ENCODE measurements around the gene TTC38. TPM values are rescaled to one million over a fixed set of nuclear protein-coding genes. Genes with fewer than 3 reads are reported as not detected.

The TTC38 gene
- total RNA-seq, 1 experiment from 2014 or later = 21.8 TPM

DNA sequence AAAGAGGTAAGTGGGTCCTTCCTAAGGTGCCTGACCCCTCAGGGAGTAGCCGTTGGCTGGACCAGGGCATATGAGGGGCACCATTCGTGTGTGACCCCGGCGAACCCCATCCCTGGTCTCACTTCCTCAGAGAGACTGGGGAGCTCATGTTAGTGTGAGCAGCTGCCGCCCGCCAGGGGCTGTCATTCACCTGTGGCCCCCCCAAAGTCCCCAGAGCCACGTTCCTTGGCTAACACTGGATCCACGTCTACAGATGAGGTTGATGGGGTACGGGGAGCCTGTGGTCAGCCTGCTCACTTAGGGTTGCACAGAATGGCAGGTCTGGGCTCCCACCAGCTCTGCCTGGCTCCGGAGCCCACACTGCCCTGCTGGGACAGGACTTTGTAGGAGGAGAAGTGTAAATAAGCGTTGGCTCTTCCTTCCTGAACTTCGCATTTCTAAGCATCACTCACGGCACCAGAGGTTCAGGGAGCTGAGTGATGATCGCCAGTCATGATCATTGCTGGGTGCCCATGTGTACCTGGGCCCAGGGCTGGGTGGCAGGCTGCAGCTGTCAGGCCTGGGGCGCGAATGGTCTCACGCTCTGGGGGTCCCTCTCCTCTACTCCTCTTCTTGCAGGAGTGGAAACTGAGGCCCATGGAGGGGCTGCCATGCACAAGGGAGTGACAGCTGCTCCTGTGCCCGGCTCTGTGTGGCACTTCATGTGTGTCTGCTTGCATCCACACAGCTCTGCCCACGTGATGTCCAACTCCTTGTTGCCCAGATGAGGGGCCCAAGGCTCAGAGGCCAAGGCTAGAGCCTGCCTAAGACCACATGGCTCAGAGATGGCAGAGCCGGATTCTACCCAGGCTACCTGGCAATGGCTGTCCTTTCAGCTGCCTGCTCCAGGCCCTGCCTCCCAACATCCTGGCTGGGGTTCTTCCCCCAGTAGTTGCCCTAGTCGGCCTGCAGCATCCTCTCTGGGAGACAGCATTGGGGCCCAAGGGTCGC lies 11.1 kb downstream of the TTC38 start:
- DNase-seq = no peak
- Histone ChIP-seq H3K4me3 (ENCODE audit: insufficient read depth, low read depth, low read length) (no peak overlapping the region), H3K27me3 (ENCODE audit: control insufficient read depth, insufficient read depth, low read length) (no peaks in the 10 kb centered on the region), H3K36me3 (replicated peaks; ENCODE audit: control insufficient read depth, insufficient read depth, low read length) (peaks cover 13% of the 10 kb centered on the region)

DNA sequence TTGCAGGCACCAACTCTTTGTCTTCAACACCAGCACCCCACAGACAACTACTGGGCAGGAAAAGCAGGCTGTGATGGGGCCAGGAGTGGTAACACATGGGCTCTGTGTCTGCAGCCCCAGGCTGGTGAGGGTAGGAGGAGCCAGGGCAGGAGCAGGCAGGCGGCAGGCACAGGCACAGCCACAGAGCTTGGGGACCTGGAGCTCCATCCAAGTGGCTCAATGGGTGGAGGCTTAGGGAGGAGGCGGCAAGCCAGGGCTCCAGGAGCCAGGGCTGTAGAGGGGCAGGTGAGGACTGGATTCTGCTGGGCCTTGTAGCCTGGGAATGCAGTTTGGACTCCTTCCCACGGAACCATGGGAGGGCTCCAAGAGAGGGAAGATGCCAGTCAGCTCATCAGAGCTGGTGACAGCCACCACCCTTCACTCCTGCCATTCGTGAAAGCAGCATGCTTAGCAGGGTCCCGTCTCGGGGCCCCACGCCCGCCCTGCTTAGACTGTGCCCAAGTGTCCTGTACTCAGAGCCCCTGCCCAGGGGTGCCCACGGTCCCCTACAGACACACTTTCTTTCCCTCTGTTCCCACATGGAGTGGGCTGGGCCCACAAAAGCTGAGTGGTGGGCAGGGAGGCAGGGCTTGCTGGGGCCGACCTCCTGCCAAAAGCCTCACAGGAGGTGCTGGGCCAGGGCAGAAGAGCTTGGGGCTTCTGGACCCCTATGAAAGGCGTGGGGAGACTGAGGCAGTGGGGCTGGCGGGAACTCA lies 12.4 kb downstream of the TTC38 start:
- Histone ChIP-seq H3K4me3 (ENCODE audit: insufficient read depth, low read depth, low read length) (no peak overlapping the region), H3K27me3 (ENCODE audit: control insufficient read depth, insufficient read depth, low read length) (no peaks in the 10 kb centered on the region), H3K36me3 (replicated peaks; ENCODE audit: control insufficient read depth, insufficient read depth, low read length) (peaks cover 16% of the 10 kb centered on the region)
- DNase-seq = peak; percentile 23

DNA sequence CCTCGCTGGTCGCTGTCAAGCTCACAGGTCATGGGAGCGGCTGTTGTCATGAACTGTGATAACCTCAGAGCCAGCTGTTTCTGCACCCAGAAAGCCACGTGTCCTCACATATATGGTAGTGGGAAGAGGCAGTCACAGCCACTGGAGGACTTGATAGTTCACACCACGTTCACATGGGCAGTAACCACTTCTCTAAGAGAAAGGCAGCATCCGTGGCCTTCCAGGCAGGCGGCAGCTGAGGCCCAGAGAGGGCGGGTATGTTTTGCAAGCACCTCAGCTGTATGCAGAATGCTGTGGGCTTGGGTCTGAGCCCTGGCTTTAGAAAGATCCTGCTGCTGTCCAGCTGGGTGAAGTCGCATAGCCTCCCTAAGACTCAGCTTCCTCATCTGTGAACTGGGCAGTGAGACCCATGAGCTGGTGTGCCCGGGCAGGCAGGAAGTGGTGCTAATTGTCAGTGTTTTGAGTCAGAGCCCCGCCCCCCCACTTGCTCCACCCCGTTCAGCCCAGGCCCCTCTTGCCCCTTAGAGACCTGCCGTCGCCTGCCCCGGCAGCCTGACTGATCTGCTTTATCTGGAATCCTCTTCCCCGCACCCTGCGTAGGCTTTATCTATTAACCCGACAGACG lies 13.3 kb downstream of the TTC38 start:
- no peaks in the 10 kb centered on the region for H3K27me3 ChIP-seq (ENCODE audit: control insufficient read depth, insufficient read depth, low read length)
- peaks cover 12% of the 10 kb centered on the region for H3K36me3 ChIP-seq (replicated peaks; ENCODE audit: control insufficient read depth, insufficient read depth, low read length)
- DNase-seq = peak; percentile 43
- no peak overlapping the region for H3K4me3 ChIP-seq (ENCODE audit: insufficient read depth, low read depth, low read length)

DNA sequence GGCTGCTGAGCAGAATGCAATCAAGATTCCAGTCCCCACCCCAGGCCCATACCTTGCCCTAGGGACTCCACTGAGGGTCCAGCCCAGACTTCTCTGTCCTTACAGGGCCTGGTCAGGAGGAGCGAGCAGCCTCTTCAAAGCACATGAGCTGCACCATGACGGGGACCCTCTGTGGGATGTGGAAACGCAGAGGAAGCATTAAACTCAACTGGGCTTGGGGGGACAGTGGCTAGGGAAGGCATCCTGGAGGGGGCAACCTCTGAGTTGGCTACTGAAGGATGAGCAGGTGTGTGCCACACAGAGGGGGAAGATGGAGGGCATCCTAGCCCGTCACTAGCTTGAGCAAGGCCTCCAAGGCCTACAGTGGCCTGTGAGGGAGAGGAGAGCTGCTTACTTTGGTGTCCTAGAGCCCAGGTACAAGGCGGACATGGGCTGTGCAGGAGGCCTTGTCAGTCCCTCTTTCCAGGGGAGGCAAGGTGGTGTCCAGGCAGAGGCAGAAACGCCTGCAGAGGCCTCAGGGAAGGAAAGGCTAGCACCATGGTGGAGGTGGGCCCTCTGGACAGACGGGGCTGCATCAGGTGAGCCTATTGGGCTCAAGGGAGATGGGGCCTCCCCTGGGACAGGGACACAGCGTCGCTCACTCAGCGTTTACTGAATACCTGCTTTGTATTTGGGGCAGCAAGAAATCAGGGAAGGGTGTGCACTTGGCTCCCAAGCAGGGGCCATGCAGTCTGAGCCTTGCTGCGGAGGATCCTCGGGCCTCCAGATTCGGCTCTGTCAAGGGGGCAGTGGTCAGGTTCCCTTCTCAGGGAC lies 14.3 kb downstream of the TTC38 start:
- H3K36me3 ChIP-seq (replicated peaks; ENCODE audit: control insufficient read depth, insufficient read depth, low read length) = peaks cover 10% of the 10 kb centered on the region
- no peak for DNase-seq
- H3K27me3 ChIP-seq (ENCODE audit: control insufficient read depth, insufficient read depth, low read length) = no peaks in the 10 kb centered on the region
- H3K4me3 ChIP-seq (ENCODE audit: insufficient read depth, low read depth, low read length) = no peak overlapping the region

DNA sequence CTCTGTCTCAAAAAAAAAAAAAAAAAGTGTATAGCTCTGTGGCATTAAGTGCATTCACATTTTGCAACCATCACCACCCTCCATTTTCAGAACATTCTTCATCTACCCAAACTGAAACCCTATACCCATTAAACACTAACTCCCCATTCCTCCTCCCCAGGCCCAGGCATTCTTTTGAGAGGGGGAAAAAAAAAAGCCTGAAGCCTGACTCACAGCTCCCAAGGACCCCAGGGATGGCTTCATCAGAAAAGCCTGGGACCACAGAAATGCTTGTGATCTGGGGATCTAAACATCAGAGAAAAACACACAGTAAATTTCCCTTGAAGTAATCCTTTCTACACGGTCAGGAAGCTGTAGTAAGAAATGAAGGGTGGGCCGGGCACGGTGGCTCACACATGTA lies 18.2 kb downstream of the TTC38 start:
- Histone ChIP-seq H3K27me3 (ENCODE audit: control insufficient read depth, insufficient read depth, low read length) (no peaks in the 10 kb centered on the region), H3K4me3 (ENCODE audit: insufficient read depth, low read depth, low read length) (no peak overlapping the region), H3K36me3 (replicated peaks; ENCODE audit: control insufficient read depth, insufficient read depth, low read length) (peaks cover 6% of the 10 kb centered on the region)
- DNase-seq = no peak

DNA sequence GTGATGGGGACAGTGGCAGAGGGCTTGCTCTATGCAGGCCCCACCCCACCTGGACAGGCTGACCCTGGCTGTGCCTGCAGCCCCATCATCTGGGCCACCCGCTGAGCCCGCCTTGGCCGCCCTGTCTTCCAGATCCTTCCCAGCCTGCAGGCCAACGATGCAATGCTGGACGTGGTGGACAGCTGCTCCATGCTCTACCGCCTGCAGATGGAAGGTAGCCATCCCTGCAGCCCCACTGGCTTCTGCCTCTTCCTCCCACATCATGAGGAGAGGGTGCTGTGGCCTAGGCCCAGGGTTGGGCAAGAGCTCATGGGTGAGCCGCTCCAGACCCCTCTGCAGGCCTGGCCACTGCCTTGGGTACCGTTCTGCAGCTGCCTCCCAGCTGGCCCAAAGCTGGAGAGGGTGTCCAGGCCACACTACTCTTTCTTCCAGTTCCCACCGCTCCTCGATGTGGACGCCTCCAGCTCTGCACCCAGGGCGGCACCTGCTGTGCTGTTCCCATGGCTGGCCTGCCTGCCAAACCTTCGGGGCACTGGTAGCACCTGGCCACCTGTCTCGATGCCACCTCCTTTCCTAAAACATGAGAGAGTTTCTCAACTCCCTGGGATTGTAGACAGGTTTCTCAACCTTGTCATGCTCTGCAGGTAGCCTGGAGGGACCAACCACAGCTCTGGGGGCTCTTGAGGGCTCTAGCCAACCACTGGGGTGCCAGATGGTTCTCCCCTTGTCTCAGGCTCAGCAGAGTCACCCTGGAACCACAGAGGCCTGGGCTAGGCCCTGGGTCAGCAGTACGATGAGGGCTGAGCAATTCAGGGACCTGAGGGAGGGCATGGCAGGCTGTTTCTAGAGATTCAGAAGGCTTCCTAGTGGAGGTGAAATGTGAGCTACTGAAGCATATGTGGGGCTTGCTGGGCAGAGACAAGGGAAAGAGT lies 19.4 kb downstream of the TTC38 start:
- Histone ChIP-seq H3K36me3 (replicated peaks; ENCODE audit: control insufficient read depth, insufficient read depth, low read length) (peaks cover 6% of the 10 kb centered on the region), H3K4me3 (ENCODE audit: insufficient read depth, low read depth, low read length) (no peak overlapping the region), H3K27me3 (ENCODE audit: control insufficient read depth, insufficient read depth, low read length) (no peaks in the 10 kb centered on the region)
- DNase-seq = peak; percentile 36

DNA sequence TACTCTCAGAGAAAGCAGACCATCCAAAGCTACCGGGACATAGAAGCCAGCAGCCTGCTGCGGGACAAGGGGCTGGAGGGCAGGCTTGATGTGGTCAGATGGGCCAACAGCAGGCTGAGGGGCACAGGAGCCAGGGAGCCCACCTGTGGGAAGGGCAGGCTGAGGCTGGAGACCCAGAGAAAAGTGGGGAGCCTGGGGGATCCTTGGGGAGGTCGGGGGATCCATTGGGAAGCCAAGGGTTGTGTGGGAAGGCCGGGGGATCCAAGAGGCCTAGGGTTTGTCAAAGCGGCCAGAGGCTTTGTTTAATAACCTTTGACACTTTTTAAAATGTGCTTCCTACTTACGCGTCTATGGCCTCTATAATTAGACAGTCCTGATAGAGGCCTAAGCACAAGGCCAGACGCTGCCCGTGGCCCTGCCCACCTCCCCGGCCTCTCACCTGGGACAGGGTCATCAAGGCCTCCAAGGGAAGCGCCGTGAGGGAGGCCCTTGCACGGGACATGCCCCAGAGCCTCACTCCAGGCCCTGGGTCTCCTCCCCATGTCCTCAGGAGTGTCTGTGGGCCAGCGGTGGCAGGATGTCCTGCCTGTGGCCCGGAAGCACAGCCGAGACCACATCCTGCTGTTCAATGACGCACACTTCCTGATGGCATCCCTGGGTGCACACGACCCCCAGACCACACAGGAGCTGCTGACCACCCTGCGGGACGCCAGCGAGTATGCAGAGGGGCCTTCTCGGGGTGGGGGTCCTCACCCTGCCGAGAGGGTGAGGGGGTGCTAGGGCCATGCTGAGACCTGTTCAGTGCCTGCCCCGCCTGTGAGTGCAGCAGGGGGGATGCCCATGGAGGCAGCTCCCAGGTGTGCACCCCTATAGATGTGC lies 20.3 kb downstream of the TTC38 start:
- Histone ChIP-seq H3K27me3 (ENCODE audit: control insufficient read depth, insufficient read depth, low read length) (no peaks in the 10 kb centered on the region), H3K4me3 (ENCODE audit: insufficient read depth, low read depth, low read length) (no peak overlapping the region), H3K36me3 (replicated peaks; ENCODE audit: control insufficient read depth, insufficient read depth, low read length) (peaks cover 6% of the 10 kb centered on the region)
- DNase-seq = peak; percentile 44

DNA sequence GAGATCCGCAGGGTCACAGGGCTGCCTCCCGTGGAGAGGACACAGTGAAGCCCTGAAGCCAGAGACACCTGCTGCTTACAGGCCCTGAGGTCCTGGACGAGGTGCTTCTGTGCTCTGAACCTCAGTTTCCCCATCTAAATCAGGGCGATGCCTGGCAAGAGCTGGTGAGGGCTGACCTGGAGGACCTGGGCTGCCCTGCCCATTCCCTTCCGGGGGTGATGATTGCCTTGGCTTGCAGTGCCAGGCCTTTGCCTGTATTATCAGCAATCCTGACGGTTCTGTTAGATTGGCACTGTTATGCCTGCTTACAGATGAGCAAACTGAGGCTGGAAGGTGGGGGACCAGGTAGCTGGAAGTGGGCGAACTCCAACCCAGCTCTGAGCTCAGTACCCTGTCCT lies 21.0 kb downstream of the TTC38 start:
- Histone ChIP-seq H3K36me3 (replicated peaks; ENCODE audit: control insufficient read depth, insufficient read depth, low read length) (peaks cover 6% of the 10 kb centered on the region), H3K4me3 (ENCODE audit: insufficient read depth, low read depth, low read length) (no peak overlapping the region), H3K27me3 (ENCODE audit: control insufficient read depth, insufficient read depth, low read length) (no peaks in the 10 kb centered on the region)
- no peak for DNase-seq

DNA sequence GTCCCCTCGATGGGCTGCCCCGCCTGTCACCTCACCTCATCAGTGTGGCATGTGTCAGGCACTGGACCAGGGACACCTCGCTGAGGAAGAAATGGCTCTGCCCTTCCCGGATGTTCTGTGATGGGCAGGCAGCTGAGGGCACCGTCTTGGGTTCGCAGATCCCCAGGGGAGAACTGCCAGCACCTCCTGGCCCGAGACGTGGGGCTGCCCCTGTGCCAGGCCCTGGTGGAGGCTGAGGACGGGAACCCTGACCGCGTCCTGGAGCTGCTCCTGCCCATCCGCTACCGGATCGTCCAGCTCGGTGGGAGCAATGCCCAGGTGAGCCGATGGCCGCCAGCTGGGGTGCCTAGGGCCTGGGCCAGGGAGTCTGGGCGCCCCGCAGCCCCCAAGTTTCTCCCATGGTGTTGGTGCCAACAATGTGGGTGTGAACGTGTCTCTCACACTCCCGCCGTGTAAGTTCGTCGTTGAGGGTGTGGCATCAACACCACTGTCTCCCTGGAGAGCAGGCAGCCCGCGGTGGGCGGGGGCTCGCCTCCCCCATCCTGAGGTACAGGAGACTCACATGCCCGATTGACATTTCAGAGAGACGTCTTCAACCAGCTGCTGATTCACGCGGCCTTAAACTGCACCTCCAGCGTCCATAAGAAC lies 21.6 kb downstream of the TTC38 start:
- Histone ChIP-seq H3K27me3 (ENCODE audit: control insufficient read depth, insufficient read depth, low read length) (no peaks in the 10 kb centered on the region), H3K4me3 (ENCODE audit: insufficient read depth, low read depth, low read length) (no peak overlapping the region), H3K36me3 (replicated peaks; ENCODE audit: control insufficient read depth, insufficient read depth, low read length) (peaks cover 3% of the 10 kb centered on the region)
- DNase-seq = peak; percentile 42

DNA sequence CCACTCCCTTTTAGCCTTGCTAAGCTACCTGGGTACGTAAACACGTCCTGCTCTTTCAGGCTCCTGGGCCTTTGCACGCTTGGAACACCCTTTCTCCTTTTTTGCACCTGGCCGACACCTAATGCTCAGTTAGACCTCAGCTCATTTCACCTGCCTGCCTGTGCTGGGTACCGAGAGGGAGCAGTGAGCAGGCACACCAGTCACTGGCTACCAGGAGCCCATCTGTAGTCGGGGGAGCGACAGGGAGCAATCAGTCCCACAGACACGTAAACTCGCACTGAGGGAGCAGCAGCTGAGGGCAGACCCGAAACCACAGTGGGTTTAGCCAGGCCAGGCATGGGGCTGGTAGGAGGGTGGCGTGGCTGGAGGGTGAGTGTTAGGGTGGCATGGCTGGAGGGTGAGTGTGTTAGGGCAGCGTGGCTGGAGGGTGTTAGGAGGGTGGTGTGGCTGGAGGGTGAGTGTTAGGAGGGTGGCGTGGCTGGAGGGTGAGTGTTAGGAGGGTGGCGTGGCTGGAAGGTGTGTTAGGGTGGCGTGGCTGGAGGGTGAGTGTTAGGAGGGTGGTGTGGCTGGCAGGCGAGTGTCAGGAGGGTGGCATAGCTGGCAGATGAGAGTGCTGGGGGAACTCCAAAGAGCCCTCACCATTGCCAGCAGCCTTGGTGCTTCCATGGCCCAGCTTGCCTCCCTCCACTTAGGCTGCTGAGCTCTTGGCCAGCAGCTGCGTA lies 22.5 kb downstream of the TTC38 start:
- Histone ChIP-seq H3K4me3 (ENCODE audit: insufficient read depth, low read depth, low read length) (no peak overlapping the region), H3K27me3 (ENCODE audit: control insufficient read depth, insufficient read depth, low read length) (no peaks in the 10 kb centered on the region), H3K36me3 (replicated peaks; ENCODE audit: control insufficient read depth, insufficient read depth, low read length) (peaks cover under 1% of the 10 kb centered on the region)
- DNase-seq = no peak

DNA sequence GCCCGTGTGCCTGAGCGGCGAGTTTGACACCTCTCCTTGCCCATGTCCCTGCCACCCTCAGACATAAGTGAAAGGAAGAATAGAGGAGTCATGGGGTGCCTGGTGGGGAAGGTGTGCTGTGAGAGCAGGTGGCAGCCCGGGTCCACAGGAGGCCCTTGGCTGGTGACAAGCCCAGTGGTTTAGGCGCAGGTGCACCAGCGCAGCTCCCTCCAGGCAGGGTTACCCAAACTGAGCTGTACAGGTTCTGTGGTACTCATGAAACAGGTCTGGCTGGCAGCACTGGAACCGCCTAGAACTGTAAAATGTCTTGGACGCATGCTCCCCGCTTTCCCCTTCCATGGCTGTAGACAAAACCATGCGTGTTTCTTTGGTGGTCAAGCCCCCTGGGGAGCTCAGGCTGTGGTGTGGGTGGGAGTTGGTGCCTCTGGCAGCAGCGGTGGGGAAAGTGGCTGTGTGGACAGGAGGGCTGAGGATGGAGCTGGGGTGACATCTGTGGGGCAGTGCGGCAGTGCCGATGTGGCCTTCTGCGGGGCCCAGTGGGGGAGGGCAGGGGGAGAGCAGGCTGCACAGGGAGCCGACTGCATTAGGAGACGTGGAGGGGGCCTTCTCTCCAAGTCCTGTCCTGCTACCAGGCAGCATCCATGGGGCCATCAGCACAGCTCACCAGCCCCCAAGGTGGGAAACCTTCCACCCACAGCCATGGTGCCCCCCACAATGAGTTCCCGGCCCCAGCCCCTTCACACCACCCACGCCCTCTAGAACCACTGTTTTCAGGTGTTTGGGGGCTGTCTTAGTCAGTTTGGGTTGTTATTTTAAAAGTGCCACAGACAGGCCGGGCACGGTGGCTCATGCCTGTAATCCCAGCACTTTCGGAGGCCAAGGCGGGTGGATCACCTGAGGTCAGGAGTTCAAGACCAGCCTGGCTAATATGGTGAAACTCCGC lies 23.3 kb downstream of the TTC38 start:
- H3K36me3 ChIP-seq (replicated peaks; ENCODE audit: control insufficient read depth, insufficient read depth, low read length) = no peaks in the 10 kb centered on the region; the same call in none of the 2 replicates
- no peak overlapping the region for H3K4me3 ChIP-seq (ENCODE audit: insufficient read depth, low read depth, low read length)
- peak; percentile 35 for DNase-seq
- no peaks in the 10 kb centered on the region for H3K27me3 ChIP-seq (ENCODE audit: control insufficient read depth, insufficient read depth, low read length)
